Epithelial cell of esophagus (primary cell): Measurements from ENCODE around the gene HHIPL1.
A peak's percentile ranks its signal among the peaks of the same experiment; 100 is the strongest.

Experiments used
- DNase-seq: peaks from one replicate; pipeline ENCODE4 v3.0.0; 2010; ENCODE audit warnings: low read depth
- H3K4me3 ChIP-seq: 2 replicates; pipeline ENCODE4 v1.5.1; 2011; ENCODE audit warnings: mild to moderate bottlenecking, low read length, control low read depth
- CTCF ChIP-seq: IDR thresholded peaks from 2 replicates; pipeline ENCODE4 v1.5.1; 2011; ENCODE audit warnings: low read depth, mild to moderate bottlenecking, low read length, control low read depth, inconsistent platforms; ENCODE audit not compliant: insufficient read depth; ENCODE audit errors: missing control alignments

Gene HHIPL1

GRCh38 chr14:99699085-99699760 lies 54.3 kb downstream of the HHIPL1 start:
- no peak for DNase-seq
- H3K4me3 ChIP-seq, result no peak overlapping the region
- TF ChIP-seq CTCF, result no peak

DNA sequence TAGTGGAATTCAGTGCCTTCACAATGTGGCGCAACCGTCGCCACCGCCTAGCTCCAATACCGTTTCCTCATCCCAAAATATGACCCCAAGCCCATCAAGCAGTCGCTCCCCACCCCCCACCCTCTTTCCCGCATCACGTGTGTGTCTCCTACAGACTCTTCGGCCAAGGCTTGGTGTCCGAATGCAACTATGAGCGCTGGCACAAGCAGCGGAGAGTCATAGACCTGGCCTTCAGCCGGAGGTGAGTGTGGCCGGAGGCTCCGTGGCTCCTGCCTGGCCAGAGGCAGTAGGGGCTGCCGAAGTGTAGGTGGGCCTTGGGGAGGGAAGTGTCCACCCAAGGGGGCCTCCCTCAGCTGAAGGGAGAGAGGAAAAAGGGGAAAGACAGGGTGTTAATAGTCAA lies 54.9 kb downstream of the HHIPL1 start:
- TF ChIP-seq CTCF, result no peak
- no peak overlapping the region for H3K4me3 ChIP-seq
- no peak for DNase-seq

- no peak for TF ChIP-seq CTCF
- DNase-seq, result no peak
- H3K4me3 ChIP-seq, result no peak overlapping the region
Measured at GRCh38 chr14:99700379-99700778, 55.5 kb downstream of the HHIPL1 start.

GRCh38 chr14:99701260-99701659 lies 56.3 kb downstream of the HHIPL1 start:
- TF ChIP-seq CTCF, result no peak
- no peak overlapping the region for H3K4me3 ChIP-seq
- peak; percentile 10 for DNase-seq

DNA sequence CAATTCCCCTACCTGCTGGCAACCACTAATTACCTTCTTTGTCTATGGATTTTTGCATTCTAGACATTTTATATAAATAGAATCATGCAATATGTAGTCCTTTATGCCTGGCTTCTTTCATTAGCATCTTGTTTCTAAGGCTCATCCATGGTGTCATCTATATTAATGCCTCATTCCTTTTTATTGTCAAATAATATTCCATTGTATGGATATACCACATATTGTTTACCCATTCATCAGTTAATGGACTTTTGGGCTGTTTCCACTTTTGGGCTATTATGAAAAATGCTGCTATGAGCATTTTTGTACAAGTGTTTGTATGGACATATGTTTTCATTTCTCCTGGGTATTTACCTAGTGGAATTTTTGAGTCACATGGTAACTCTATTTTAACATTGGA lies 57.2 kb downstream of the HHIPL1 start:
- no peak for DNase-seq
- TF ChIP-seq CTCF, result no peak
- H3K4me3 ChIP-seq, result no peak overlapping the region

- DNase-seq, result no peak
- no peak overlapping the region for H3K4me3 ChIP-seq
- no peak for TF ChIP-seq CTCF
Measured at GRCh38 chr14:99703381-99703780, 58.5 kb downstream of the HHIPL1 start.

- no peak for DNase-seq
- no peak overlapping the region for H3K4me3 ChIP-seq
- TF ChIP-seq CTCF, result no peak
Measured at GRCh38 chr14:99704037-99704436, 59.1 kb downstream of the HHIPL1 start.
